Measurements from ENCODE around the gene ZNF79.

ZNF79 gene

GRCh38 chr9:127395497-127396252 is 28.5 kb upstream of the ZNF79 start:
- TF ChIP-seq ESRRG (CRISPR knock-in tag; IDR thresholded peaks at IDR 0.05) (no peak), ZNF8 (CRISPR knock-in tag; IDR thresholded peaks at IDR 0.05) (no peak), ZC3H10 (CRISPR knock-in tag; IDR thresholded peaks at IDR 0.05) (no peak), TCF4 (CRISPR knock-in tag; IDR thresholded peaks at IDR 0.05; ENCODE audit: borderline replicate concordance) (no peak), PATZ1 (CRISPR knock-in tag; IDR thresholded peaks at IDR 0.05; ENCODE audit: borderline replicate concordance) (no peak), OSR1 (CRISPR knock-in tag; IDR thresholded peaks at IDR 0.05) (no peak), ZNF70 (CRISPR knock-in tag; IDR thresholded peaks at IDR 0.05) (no peak), ISL1 (CRISPR knock-in tag; IDR thresholded peaks at IDR 0.05) (no peak), ARNTL (CRISPR knock-in tag; IDR thresholded peaks at IDR 0.05; ENCODE audit: borderline replicate concordance, low read depth) (no peak)
- TF ChIP-seq, protein P1, sequence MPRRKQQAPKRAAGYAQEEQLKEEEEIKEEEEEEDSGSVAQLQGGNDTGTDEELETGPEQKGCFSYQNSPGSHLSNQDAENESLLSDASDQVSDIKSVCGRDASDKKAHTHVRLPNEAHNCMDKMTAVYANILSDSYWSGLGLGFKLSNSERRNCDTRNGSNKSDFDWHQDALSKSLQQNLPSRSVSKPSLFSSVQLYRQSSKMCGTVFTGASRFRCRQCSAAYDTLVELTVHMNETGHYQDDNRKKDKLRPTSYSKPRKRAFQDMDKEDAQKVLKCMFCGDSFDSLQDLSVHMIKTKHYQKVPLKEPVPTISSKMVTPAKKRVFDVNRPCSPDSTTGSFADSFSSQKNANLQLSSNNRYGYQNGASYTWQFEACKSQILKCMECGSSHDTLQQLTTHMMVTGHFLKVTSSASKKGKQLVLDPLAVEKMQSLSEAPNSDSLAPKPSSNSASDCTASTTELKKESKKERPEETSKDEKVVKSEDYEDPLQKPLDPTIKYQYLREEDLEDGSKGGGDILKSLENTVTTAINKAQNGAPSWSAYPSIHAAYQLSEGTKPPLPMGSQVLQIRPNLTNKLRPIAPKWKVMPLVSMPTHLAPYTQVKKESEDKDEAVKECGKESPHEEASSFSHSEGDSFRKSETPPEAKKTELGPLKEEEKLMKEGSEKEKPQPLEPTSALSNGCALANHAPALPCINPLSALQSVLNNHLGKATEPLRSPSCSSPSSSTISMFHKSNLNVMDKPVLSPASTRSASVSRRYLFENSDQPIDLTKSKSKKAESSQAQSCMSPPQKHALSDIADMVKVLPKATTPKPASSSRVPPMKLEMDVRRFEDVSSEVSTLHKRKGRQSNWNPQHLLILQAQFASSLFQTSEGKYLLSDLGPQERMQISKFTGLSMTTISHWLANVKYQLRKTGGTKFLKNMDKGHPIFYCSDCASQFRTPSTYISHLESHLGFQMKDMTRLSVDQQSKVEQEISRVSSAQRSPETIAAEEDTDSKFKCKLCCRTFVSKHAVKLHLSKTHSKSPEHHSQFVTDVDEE (CRISPR knock-in tag; IDR thresholded peaks at IDR 0.05) = no peak
- TF ChIP-seq, protein P2, sequence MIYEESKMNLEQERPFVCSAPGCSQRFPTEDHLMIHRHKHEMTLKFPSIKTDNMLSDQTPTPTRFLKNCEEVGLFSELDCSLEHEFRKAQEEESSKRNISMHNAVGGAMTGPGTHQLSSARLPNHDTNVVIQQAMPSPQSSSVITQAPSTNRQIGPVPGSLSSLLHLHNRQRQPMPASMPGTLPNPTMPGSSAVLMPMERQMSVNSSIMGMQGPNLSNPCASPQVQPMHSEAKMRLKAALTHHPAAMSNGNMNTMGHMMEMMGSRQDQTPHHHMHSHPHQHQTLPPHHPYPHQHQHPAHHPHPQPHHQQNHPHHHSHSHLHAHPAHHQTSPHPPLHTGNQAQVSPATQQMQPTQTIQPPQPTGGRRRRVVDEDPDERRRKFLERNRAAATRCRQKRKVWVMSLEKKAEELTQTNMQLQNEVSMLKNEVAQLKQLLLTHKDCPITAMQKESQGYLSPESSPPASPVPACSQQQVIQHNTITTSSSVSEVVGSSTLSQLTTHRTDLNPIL (CRISPR knock-in tag; IDR thresholded peaks at IDR 0.05; ENCODE audit: low read depth) = no peak
- no peak for ATAC-seq

- peak; percentile 26 for ATAC-seq
Measured at GRCh38 chr9:127396253-127396807, 27.9 kb upstream of the ZNF79 start.

More at GRCh38 chr9:127396253-127396807, 27.9 kb upstream of the ZNF79 start:
- TF ChIP-seq TCF4 (CRISPR knock-in tag; IDR thresholded peaks at IDR 0.05; ENCODE audit: borderline replicate concordance) (no peak), ZC3H10 (CRISPR knock-in tag; IDR thresholded peaks at IDR 0.05) (no peak), ARNTL (CRISPR knock-in tag; IDR thresholded peaks at IDR 0.05; ENCODE audit: borderline replicate concordance, low read depth) (no peak), ISL1 (CRISPR knock-in tag; IDR thresholded peaks at IDR 0.05) (no peak), ZFP30 (CRISPR knock-in tag; IDR thresholded peaks at IDR 0.05) (no peak), CSDC2 (CRISPR knock-in tag; IDR thresholded peaks at IDR 0.05) (no peak), POU6F1 (CRISPR knock-in tag; IDR thresholded peaks at IDR 0.05; ENCODE audit: borderline replicate concordance, low read depth) (no peak), RARB (CRISPR knock-in tag; IDR thresholded peaks at IDR 0.05) (no peak), PATZ1 (CRISPR knock-in tag; IDR thresholded peaks at IDR 0.05; ENCODE audit: borderline replicate concordance) (no peak)
- TF ChIP-seq, protein P2 (CRISPR knock-in tag; IDR thresholded peaks at IDR 0.05; ENCODE audit: low read depth) = no peak

Measured in SK-N-SH treated with all-trans-retinoic acid at 6 μM for 48 hours (cell line).